ENCODE measurements around the gene PPP2R2B. TPM values are rescaled to one million over a fixed set of nuclear protein-coding genes. Genes with fewer than 3 reads are reported as not detected.

Gene PPP2R2B
- total and polyA plus RNA-seq, 2 of the 4 experiments (the other 2 are of a cell fraction): not detected

DNA sequence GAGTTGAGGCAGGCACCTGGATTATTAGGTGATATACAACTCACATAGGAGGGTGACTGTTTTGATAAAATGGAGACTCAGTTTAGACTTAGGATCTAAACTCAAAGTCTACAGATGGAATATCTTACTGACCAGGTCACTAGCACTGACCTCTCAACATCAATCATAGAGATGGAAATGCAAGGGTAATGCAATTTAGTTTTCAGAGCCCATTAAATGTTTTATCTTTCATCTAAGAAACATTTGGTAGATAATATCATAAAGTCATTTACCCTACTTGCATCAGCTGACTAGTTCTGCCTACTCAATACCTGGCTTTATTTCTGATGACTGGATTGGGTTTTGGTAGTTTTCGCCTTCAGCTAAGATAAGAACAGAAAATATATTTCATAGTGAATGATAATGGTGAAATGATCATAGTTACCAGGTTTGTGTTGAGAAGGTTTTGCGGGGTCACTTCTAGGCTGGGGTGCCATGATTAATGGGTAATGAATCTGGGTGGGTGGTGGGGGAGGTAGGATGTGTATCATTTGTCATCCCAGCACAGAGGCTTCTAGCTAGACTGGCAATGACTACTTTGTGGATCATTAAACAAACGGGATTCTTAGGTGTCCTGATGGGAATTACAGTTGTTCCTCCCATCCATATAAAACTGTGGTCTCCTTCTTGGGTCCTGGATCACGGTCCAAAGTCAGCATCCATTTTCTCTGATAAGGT, 173.4 kb downstream of the PPP2R2B start:
- no peak overlapping the region for H2BK15ac ChIP-seq (ENCODE audit: low read depth, low read length)
- H3K56ac ChIP-seq (ENCODE audit: extremely low read depth, insufficient read depth, low read length): no peak overlapping the region
- H2AK5ac ChIP-seq (ENCODE audit: low read depth, low read length): no peak overlapping the region
- no peaks in the 10 kb centered on the region for H3K36me3 ChIP-seq (ENCODE audit: control insufficient read depth, insufficient read depth, low read length)
- H3K14ac ChIP-seq (replicated peaks; ENCODE audit: low read depth, low read length): no peak overlapping the region
- H2BK20ac ChIP-seq (ENCODE audit: low read depth, low read length): no peak overlapping the region
- no peak overlapping the region for H3K27ac ChIP-seq (ENCODE audit: insufficient read depth, low read length)
- no TSS peak for BruUV-seq (replicated peaks)
- H3K4me1 ChIP-seq (ENCODE audit: control insufficient read depth, insufficient read depth, low read length): no peaks in the 10 kb centered on the region
- WGBS, 2 experiments (ENCODE audit: extremely low coverage in 2 of 2, insufficient read length in 1 of 2): no CpG with 5 or more reads among the region's 4 CpGs
- H3K4me2 ChIP-seq (ENCODE audit: low read depth, low read length): no peak overlapping the region
- no peak overlapping the region for H4K91ac ChIP-seq (ENCODE audit: insufficient read depth, low read depth, low read length)
- ChIA-PET CTCF (interaction anchor here (0.6 kb wide), 1 partner anchor 22 kb away, joined by 4 read pairs; no protein-coding TSS in a partner anchor), POLR2A (ENCODE audit: unreplicated experiment) (no interaction called here)
- H2BK120ac ChIP-seq (ENCODE audit: low read depth, low read length): no peak overlapping the region
- no peak overlapping the region for H3K4me3 ChIP-seq (ENCODE audit: insufficient read depth, low read depth, low read length)
- no peak overlapping the region for H2BK5ac ChIP-seq (ENCODE audit: low read depth, low read length, poor library complexity, severe bottlenecking)
- no peaks in the 10 kb centered on the region for H3K9me1 ChIP-seq (ENCODE audit: insufficient read depth, low read length)
- TF ChIP-seq RFX5 (IDR thresholded peaks at IDR 0.05; ENCODE audit: low read depth, low read length): no peak
- no peak for TF ChIP-seq CHD1 (IDR thresholded peaks at IDR 0.05; ENCODE audit: low read depth, low read length)
- H3K9ac ChIP-seq (ENCODE audit: low read depth, low read length): no peak overlapping the region
- dilution Hi-C loops (cut with HindIII; ENCODE audit: low sequenced_read_pairs, unreplicated experiment) (no loop called here), in situ Hi-C loops (cut with MboI; ENCODE audit: low sequenced_read_pairs) (no loop called here), intact Hi-C loops (cut with micrococcal nuclease) (no loop called here)
- H3K4ac ChIP-seq (ENCODE audit: low read depth, low read length): no peak overlapping the region
- H3K9me3 ChIP-seq (ENCODE audit: control insufficient read depth, insufficient read depth, low read length): peaks cover 5% of the 10 kb centered on the region; the same call in 1 of the 2 replicates
- H3K18ac ChIP-seq (ENCODE audit: low read depth, low read length): no peak overlapping the region
- no peaks in the 10 kb centered on the region for H3K27me3 ChIP-seq (ENCODE audit: control insufficient read depth, insufficient read depth, low read length)
- no peaks in the 10 kb centered on the region for H4K20me1 ChIP-seq (ENCODE audit: insufficient read depth, low read length)
- no peak overlapping the region for H2AFZ ChIP-seq (replicated peaks; ENCODE audit: low read length, poor library complexity)
- H3K79me1 ChIP-seq (ENCODE audit: low read depth in 1 of 2, low read length in 2 of 2): no peaks in the 10 kb centered on the region
- no peak overlapping the region for H3K23ac ChIP-seq (ENCODE audit: low read depth, low read length)
- DNase-seq: no peak
- no peak overlapping the region for H4K8ac ChIP-seq (ENCODE audit: low read depth in 2 of 2, low read length in 2 of 2)
- H4K5ac ChIP-seq (ENCODE audit: low read depth, low read length): no peak overlapping the region
- H2AK9ac ChIP-seq (replicated peaks; ENCODE audit: low read depth, low read length, poor library complexity): no peak overlapping the region
- no peak for ATAC-seq (ENCODE audit: low read depth)
